HepG2 (cell line): ENCODE results near the gene MACROD2. TPM values are rescaled to one million over a fixed set of nuclear protein-coding genes. Genes with fewer than 3 reads are reported as not detected.

Source experiments
- ATAC-seq: fragments of 200-7000 bp; cut with Tn5 transposase; 3 replicates; pipeline ENCODE4 v1.9.1; 2020; ENCODE audit warnings: mild to moderate bottlenecking, moderate library complexity
- BruUV-seq: library from RNA; stranded (reverse); fragments of 400-500 nt; replicated peaks from 2 replicates; lab custom pipeline; 2021; lab: Mats Ljungman, UMichigan
- CTCF ChIA-PET: fragments of 300-600 bp; formaldehyde crosslinking; extraction: SDS; loops from one replicate; lab custom pipeline; 2021; ENCODE audit warnings: low total read pairs, inconsistent platforms, low intra/inter-chr PET ratio; lab: Yijun Ruan, JAX
- POLR2A ChIA-PET: fragments of 350-600 bp; sonication (Branson Sonifier 250); formaldehyde crosslinking; loops from one replicate; lab custom pipeline; 2020; ENCODE audit warnings: antibody characterized with exemption, inconsistent platforms; lab: Yijun Ruan, JAX
- DNase-seq: peaks from one replicate; pipeline ENCODE4 v3.0.0-alpha.2; 2015; ENCODE audit warnings: low spot score
- FAIRE-seq: peaks from 3 replicates; lab custom pipeline; 2011; peaks lifted over from hg19 to GRCh38; lab: Jason Lieb, UNC
- H2AFZ ChIP-seq: one replicate; pipeline ENCODE4 v1.6.1; 2011; ENCODE audit warnings: low read length, inconsistent platforms
- H3K27ac ChIP-seq: fragments of 300-600 bp; 3 replicates; pipeline ENCODE4 v1.8.0; 2011; ENCODE audit warnings: mixed run types, mild to moderate bottlenecking, mixed read lengths, low read length, inconsistent platforms; ENCODE audit not compliant: insufficient read depth; ENCODE audit errors: extremely low read length
- H3K27me3 ChIP-seq, 2 experiments: fragments of 200-600 bp in 1 of 2; 2 replicates in 1 of 2; 3 replicates in 1 of 2; pipeline versions ENCODE4 v1.6.0 to v1.8.0; 2011; ENCODE audit warnings: low read length in 2 of 2, mild to moderate bottlenecking in 2 of 2, moderate library complexity in 2 of 2, inconsistent platforms in 1 of 2; ENCODE audit not compliant: insufficient read depth in 2 of 2, control insufficient read depth in 1 of 2
- H3K36me3 ChIP-seq, 2 experiments: fragments of 200-600 bp in 1 of 2; replicated peaks in 1 of 2; 2 replicates in 1 of 2; 3 replicates in 1 of 2; pipeline versions ENCODE4 v1.5.1 to v1.8.0; 2011; ENCODE audit warnings: low read length in 2 of 2, inconsistent platforms in 1 of 2; ENCODE audit not compliant: insufficient read depth in 2 of 2, control insufficient read depth in 1 of 2
- H3K4me1 ChIP-seq: 2 replicates; pipeline ENCODE4 v1.5.1; 2012; ENCODE audit warnings: low read length, inconsistent platforms; ENCODE audit not compliant: insufficient read depth
- H3K4me2 ChIP-seq: 2 replicates; pipeline ENCODE4 v1.6.0; 2011; ENCODE audit warnings: low read depth, low read length, inconsistent platforms
- H3K4me3 ChIP-seq, 3 experiments: fragments of 200-600 bp in 1 of 3; sonication (generic), shearing (Covaris generic) in 1 of 3; replicated peaks in 1 of 3; 2 replicates each; pipeline ENCODE4 v1.5.1; 2011 to 2016; ENCODE audit warnings: low read length in 3 of 3, inconsistent platforms in 2 of 3, low read depth in 2 of 3, mild to moderate bottlenecking in 2 of 3, control low read depth in 1 of 3, mixed read lengths in 1 of 3; ENCODE audit not compliant: insufficient read depth in 1 of 3
- H3K79me2 ChIP-seq: one replicate; pipeline ENCODE4 v1.6.1; 2011; ENCODE audit warnings: low read length, inconsistent platforms; ENCODE audit not compliant: insufficient read depth
- H3K9ac ChIP-seq: 2 replicates; pipeline ENCODE4 v1.6.0; 2011; ENCODE audit warnings: mild to moderate bottlenecking, low read depth, low read length, inconsistent platforms; ENCODE audit not compliant: insufficient read depth
- H3K9me3 ChIP-seq: 2 replicates; pipeline ENCODE4 v1.5.1; 2012; ENCODE audit warnings: mild to moderate bottlenecking, low read length
- H4K20me1 ChIP-seq: 2 replicates; pipeline ENCODE4 v1.6.0; 2011; ENCODE audit warnings: inconsistent platforms, mild to moderate bottlenecking, low read length, moderate library complexity; ENCODE audit not compliant: insufficient read depth
- ARID3A ChIP-seq: IDR thresholded peaks from 2 replicates; pipeline ENCODE4 v1.6.1; 2012; ENCODE audit warnings: low read depth, low read length, improper control_type of control experiment
- BATF2 ChIP-seq: sonication (generic); formaldehyde crosslinking; IDR thresholded peaks from 2 replicates; pipeline ENCODE4 v1.8.0; 2022; ENCODE audit warnings: mild to moderate bottlenecking, missing genetic modification reagents, moderate library complexity
- TFDP1 ChIP-seq: IDR thresholded peaks from 2 replicates; pipeline ENCODE4 v1.6.1; 2016; ENCODE audit warnings: missing compliant biosample characterization, missing genetic modification reagents, borderline replicate concordance
- ZNF512 ChIP-seq: sonication (generic); formaldehyde crosslinking; IDR thresholded peaks from 2 replicates; pipeline ENCODE4 v1.4.0; 2020; ENCODE audit warnings: mild to moderate bottlenecking, missing genetic modification reagents
- WGBS: methylation state at CpG from one replicate; pipeline ENCODE4 v1.1.6; 2017; ENCODE audit warnings: low lambda C conversion rate; 5-methylcytosine and 5-hydroxymethylcytosine counted together
- in situ Hi-C: cut with HindIII; loops from 2 replicates; pipeline ENCODE4 v1.10.0; 2017; ENCODE audit warnings: low pct_unique_long_range_greater_than_20kb; ENCODE audit not compliant: extremely low pct_ligation_motif_present
- intact Hi-C: fragments of 100-400 bp; cut with micrococcal nuclease; formaldehyde crosslinking; loops from one replicate; pipeline ENCODE4 v1.10.0; 2022; ENCODE audit not compliant: unreplicated experiment
- polyA plus RNA-seq, 8 experiments: library from polyadenylated mRNA; depleted of rRNA in 3 of 8; stranded (reverse) in 7 of 8; unstranded in 1 of 8; fragments of >200 nt; fragmentation: Illumina TruSeq in 4 of 8; extraction: Trizol in 4 of 8; gene quantifications; 2 replicates each; pipeline versions ENCODE4 v1.2.1 to v1.2.3, GENCODE V29; 2011 to 2016; ENCODE audit warnings: low read depth in 4 of 8, missing spikeins in 1 of 8, mixed read lengths in 1 of 8; ENCODE audit not compliant: insufficient read depth in 1 of 8
- total RNA-seq, 5 experiments: library from RNA; depleted of rRNA; stranded (reverse); fragments of >200 nt; fragmentation: Illumina TruSeq; extraction: Trizol; gene quantifications; 2 replicates each; pipeline ENCODE4 v1.2.3, GENCODE V29; 2016; ENCODE audit warnings: low read depth in 1 of 5

The MACROD2 gene
- total and polyA plus RNA-seq, 2 of the 13 experiments (the other 11 are each of a cell fraction or from before 2014, with no cell fraction given): 0.13 to 0.51 TPM

- no peak; the same call in 2 of the 3 replicates for ATAC-seq
- ChIA-PET POLR2A (no interaction called here), CTCF (no interaction called here)
- no peak for TF ChIP-seq BATF2 (CRISPR knock-in tag)
- TF ChIP-seq ARID3A: no peak
- no peak for TF ChIP-seq ZNF512 (CRISPR knock-in tag)
- no peak for TF ChIP-seq TFDP1 (CRISPR knock-in tag)
- Histone ChIP-seq H3K27ac (no peak overlapping the region), H2AFZ (no peak overlapping the region), H3K4me2 (no peak overlapping the region), H3K79me2 (no peaks in the 10 kb centered on the region), H3K36me3 (no peaks in the 10 kb centered on the region), H3K4me1 (no peaks in the 10 kb centered on the region), H3K27me3 (no peaks in the 10 kb centered on the region), H3K9ac (no peak overlapping the region), H3K9me3 (no peaks in the 10 kb centered on the region), H4K20me1 (no peaks in the 10 kb centered on the region), H3K4me3 (no peak overlapping the region)
- no peak for DNase-seq
- 69% methylated on average over 2 of the region's 2 CpGs for WGBS
- BruUV-seq: no TSS peak
- in situ Hi-C loops: no loop called here
- FAIRE-seq: no peak
- intact Hi-C loops: loop anchor here (10.0 kb wide), 1 partner anchor 735 kb away; the partner anchor contains the start of gene FLRT3
Measured at GRCh38 chr20:15069355-15069754, 1074.0 kb downstream of the MACROD2 start.
